ENCODE measurements around the gene METTL17.

GRCh38 chr14:20982646-20983369, 7.0 kb upstream of the METTL17 start:
- TF ChIP-seq, protein P1, sequence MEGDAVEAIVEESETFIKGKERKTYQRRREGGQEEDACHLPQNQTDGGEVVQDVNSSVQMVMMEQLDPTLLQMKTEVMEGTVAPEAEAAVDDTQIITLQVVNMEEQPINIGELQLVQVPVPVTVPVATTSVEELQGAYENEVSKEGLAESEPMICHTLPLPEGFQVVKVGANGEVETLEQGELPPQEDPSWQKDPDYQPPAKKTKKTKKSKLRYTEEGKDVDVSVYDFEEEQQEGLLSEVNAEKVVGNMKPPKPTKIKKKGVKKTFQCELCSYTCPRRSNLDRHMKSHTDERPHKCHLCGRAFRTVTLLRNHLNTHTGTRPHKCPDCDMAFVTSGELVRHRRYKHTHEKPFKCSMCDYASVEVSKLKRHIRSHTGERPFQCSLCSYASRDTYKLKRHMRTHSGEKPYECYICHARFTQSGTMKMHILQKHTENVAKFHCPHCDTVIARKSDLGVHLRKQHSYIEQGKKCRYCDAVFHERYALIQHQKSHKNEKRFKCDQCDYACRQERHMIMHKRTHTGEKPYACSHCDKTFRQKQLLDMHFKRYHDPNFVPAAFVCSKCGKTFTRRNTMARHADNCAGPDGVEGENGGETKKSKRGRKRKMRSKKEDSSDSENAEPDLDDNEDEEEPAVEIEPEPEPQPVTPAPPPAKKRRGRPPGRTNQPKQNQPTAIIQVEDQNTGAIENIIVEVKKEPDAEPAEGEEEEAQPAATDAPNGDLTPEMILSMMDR (IDR thresholded peaks at IDR 0.05 in 2 of 3, conservative IDR thresholded peaks at IDR 0.05 in 1 of 3; ENCODE audit: insufficient read depth in 2 of 3, low read depth in 1 of 3, low read length in 3 of 3) = no peak
- TF ChIP-seq PTRF (tag; IDR thresholded peaks at IDR 0.05) = no peak
- no peak for TF ChIP-seq MYC (IDR thresholded peaks at IDR 0.05; ENCODE audit: low read depth, low read length)
- no peak for TF ChIP-seq MYC (CRISPR knock-in tag; IDR thresholded peaks at IDR 0.05; ENCODE audit: borderline replicate concordance, low read depth)
- no peak for TF ChIP-seq FOXA1 (IDR thresholded peaks at IDR 0.05; ENCODE audit: borderline replicate concordance)
- no peak for TF ChIP-seq ZFPM2 (CRISPR knock-in tag; IDR thresholded peaks at IDR 0.05)
- TF ChIP-seq ZNF512 (tag; IDR thresholded peaks at IDR 0.05) = no peak
- no peak for TF ChIP-seq CEBPB (tag; IDR thresholded peaks at IDR 0.05)
- TF ChIP-seq SLC30A9 (CRISPR knock-in tag; IDR thresholded peaks at IDR 0.05) = no peak
- TF ChIP-seq JUNB (CRISPR knock-in tag; conservative IDR thresholded peaks at IDR 0.05) = no peak
- no peak for TF ChIP-seq ZBTB11 (CRISPR knock-in tag; IDR thresholded peaks at IDR 0.05)
- no peak for TF ChIP-seq CEBPG (CRISPR knock-in tag; IDR thresholded peaks at IDR 0.05)
- TF ChIP-seq CEBPG (tag; conservative IDR thresholded peaks at IDR 0.05 in 1 of 2, IDR thresholded peaks at IDR 0.05 in 1 of 2) = no peak
- TF ChIP-seq ZBTB8A (IDR thresholded peaks at IDR 0.05; ENCODE audit: partially characterized antibody) = no peak
- TF ChIP-seq ZNF140 (CRISPR knock-in tag; IDR thresholded peaks at IDR 0.05) = no peak
- no peak for TF ChIP-seq NFE2L1 (tag; IDR thresholded peaks at IDR 0.05; ENCODE audit: borderline replicate concordance, low read depth)

Data from K562 (cell line).